NCI-H2171 treated with DMSO at 0.1 percent for 48 hours (cell line): ENCODE results near the gene ROGDI.

Experiments used
- DNase-seq: peaks from one replicate; lab custom pipeline; 2025; lab: John Stamatoyannopoulos, UW

The ROGDI gene

GRCh38 chr16:4814046-4814445, 11.6 kb upstream of the ROGDI start:
- DNase-seq, result no peak

DNA sequence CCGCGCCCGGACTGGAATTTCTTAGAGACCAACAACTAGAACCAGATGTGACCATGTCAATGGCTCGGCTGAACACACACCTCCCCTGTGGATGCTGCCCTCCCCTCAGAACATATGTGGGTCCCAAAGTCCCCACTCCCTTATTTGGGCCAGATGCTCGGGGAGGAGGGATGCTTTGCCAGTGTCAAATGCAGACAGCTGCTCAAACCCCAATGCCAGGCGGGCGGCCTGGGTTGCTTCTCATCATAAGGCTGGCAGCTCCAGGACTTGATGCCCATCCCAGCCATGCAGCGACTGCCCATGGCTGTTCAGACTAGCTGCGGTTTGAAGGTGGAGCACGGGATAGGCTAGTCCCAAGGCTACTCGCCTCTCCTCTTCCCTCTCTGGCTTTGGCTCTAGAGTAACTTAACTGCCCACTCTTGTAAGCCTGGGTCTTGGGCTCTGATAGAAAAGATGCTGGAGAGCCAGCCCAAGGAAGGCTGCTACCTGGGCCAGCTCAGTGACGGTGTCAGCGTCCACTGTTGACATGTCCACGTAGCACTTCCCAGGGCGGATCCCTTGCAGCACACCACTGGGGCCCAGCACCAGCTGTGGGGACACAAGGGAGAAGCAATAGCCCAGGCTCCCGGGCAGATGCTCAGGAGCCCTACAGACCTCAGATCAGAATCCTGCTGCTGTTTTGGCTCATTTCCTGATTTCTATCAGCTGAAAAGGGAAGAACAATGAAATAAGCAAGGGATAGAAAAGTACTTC, 11.0 kb upstream of the ROGDI start:
- no peak for DNase-seq

DNA sequence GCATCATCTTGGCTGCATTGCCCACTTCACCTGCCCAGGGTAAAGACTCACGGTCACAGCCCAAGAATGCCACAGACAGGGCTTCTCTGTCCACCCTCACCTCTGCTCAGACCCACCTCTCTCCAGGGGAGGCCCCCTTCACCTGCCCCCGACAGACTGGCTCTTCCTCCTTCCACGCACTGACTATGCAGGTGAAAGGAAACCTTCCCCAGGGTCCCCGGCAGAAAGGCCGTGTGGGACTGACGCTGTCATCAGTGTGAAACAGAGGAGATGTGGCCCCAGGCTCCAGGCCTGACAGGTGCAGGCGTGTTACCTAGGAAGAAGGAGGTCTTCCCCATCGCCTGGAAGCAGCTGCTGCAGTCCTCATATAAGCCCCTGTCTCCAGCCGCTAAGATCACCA, 9.3 kb upstream of the ROGDI start:
- no peak for DNase-seq

- no peak for DNase-seq
Observed at GRCh38 chr16:4811242-4811641, 8.8 kb upstream of the ROGDI start.

GRCh38 chr16:4806280-4806679, 3.8 kb upstream of the ROGDI start:
- DNase-seq, result no peak

- no peak for DNase-seq
Observed at GRCh38 chr16:4805231-4805630, 2.8 kb upstream of the ROGDI start.

- no peak for DNase-seq
Observed at GRCh38 chr16:4803898-4804762, 1.7 kb upstream of the ROGDI start.

GRCh38 chr16:4803401-4803844, 990 bp upstream of the ROGDI start:
- no peak for DNase-seq

- DNase-seq, result peak; percentile 88
Observed at GRCh38 chr16:4802659-4803287, 340 bp upstream of the ROGDI start.

GRCh38 chr16:4801051-4801961, 1.1 kb downstream of the ROGDI start:
- peak; percentile 50 for DNase-seq

DNA sequence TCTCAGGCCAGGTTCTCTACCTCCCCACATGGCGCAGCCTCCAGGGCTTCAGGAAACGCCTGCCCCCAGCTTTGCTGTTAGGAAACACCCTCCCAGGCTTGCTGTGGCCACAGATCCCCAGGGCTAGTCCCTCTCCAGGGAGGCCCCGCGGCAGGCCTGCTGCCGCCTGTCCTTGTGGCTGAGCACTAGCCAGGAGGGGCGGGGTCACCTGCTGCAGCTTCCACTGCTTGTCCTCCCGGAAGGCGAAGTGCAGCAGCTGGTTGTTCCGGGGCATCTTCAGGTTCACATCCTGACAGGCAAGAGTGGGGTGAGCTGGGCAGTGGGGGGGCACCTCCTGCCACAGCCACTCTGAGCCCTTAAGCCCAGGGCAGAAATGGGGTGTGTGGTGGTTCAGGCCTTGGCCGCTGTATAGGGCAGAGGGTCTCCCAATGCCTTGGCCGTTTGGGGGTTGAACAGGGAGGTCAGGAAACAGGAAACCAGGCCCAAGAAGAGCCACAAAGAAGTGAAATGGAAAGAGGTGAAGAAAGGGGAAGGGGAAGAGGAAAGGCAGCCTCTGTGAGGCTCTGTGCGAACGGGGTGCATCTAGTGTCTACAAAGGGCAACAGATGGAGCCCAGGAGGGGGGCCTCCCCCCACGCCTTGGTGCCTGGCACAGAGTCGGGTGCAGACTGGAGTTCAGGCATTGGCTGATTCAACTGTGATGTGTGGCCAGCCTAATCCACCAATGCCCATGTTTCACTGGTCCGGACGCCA, 2.0 kb downstream of the ROGDI start:
- DNase-seq, result peak; percentile 83

DNA sequence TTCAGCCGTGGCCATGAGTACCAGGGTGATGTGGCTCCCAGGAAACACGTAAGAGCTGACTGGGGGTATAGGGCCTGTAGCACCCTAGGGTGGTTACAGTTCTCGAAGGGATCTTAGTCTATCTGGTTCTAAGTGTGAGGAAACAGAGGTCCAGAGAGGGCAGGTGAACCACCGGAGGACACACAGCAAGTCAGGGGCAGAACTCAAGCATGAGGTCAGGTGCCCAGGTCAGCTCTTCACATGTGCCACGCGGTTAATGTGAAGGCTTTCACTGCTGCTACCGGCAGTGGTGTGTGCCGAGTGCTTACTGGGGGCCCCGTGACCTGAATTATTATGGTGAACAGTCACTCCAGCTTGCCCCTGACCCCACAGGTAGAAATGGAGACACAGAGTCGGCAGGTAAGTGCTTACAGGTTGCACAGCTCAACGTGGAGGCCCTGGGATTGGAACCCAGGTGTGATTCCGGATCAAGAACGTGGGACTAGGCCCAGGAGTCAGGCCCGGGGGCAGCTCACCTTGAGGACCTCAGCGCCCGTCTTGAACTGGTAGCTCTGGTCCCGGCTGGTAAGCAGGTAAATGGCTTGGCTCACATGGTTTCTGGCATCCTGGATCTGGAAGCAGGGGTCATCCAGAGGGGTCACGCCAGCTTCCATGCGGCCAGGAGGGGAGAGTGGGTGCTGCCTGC, 3.1 kb downstream of the ROGDI start:
- no peak for DNase-seq

DNA sequence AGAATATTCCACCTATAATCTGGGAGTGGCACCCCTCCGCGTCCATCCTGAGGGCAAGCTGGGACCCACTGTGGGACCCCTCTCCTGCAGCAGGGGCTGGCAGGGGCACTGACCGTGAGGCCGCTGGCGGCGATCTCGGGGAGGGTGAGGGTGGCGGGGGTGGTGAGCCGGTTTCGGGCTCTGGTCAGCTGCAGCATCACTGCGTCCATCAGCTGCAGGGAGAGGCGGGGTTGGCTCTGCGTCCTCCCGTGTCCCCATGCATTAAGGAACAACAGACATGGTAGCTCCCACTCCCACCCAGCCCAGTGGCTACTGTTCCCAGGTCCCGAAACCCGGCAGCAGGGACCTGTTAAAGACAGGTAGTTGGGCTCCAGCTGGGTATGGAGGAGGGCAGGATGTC, 4.0 kb downstream of the ROGDI start:
- DNase-seq, result no peak

GRCh38 chr16:4797805-4798252, 4.6 kb downstream of the ROGDI start:
- no peak for DNase-seq

GRCh38 chr16:4796982-4797804, 5.2 kb downstream of the ROGDI start:
- DNase-seq, result no peak

- DNase-seq, result no peak
Observed at GRCh38 chr16:4795828-4796572, 6.4 kb downstream of the ROGDI start.

GRCh38 chr16:4795181-4795827, 7.1 kb downstream of the ROGDI start, which contains the start of gene SMIM22:
SMIM22 (plus strand) TSS chr16:4795369; CDS start chr16:4795735, 366 bp downstream.
- DNase-seq, result peak; percentile 27

GRCh38 chr16:4792951-4793513, 9.4 kb downstream of the ROGDI start:
- DNase-seq, result peak; percentile 10
